Globus pallidus (tissue), 1 donor: ENCODE results near the gene RPTOR.
"Not testable (repeated sequence)": the region's sequence is repeated elsewhere in the genome, so short reads cannot be mapped to it uniquely, and the experiment has no call there.

Experiments used
- DNase-seq: peaks from one replicate; pipeline ENCODE4 v3.0.0-alpha.2; 2015; ENCODE audit warnings: low spot score

The RPTOR gene

DNA sequence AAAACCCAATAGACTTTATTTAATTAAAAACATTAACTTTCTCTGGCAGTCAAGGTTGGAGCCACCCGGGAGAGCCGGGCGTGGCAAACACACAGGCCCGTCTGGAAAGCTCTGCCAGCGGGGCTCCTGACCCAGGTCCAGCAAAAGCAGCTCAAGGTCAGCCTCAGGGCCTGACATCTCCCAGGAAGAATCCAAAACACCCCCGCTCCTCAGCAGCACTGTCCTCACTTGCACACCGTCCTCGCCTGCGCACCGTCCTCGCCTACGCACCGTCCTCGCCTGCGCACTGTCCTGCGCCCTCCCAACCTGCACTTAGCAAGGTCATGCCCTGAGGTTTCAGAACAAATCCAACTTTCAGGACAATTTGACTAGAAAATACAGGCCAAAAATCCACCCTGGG is 31.4 kb upstream of the RPTOR start:
- DNase-seq, result no peak

DNA sequence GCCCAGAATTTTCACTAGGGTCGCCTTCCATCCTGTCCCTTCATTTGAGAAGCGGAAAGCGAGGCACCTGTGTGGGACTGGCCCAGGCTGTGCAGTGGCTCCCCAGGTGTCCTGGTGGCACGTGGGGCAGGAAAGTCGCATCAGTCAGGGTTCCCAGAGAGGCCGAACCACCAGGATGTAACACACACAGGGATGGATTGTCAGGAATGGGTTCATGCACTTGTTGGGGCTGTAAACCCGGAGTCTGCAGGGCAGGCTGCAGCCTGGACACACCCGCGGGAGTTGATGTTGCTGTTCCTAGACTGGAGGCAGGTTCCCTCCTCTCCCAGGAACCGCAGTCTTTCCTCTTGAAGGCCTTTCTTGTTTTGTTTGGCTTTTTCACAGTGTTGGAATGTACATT is 30.7 kb upstream of the RPTOR start:
- DNase-seq, result no peak

DNA sequence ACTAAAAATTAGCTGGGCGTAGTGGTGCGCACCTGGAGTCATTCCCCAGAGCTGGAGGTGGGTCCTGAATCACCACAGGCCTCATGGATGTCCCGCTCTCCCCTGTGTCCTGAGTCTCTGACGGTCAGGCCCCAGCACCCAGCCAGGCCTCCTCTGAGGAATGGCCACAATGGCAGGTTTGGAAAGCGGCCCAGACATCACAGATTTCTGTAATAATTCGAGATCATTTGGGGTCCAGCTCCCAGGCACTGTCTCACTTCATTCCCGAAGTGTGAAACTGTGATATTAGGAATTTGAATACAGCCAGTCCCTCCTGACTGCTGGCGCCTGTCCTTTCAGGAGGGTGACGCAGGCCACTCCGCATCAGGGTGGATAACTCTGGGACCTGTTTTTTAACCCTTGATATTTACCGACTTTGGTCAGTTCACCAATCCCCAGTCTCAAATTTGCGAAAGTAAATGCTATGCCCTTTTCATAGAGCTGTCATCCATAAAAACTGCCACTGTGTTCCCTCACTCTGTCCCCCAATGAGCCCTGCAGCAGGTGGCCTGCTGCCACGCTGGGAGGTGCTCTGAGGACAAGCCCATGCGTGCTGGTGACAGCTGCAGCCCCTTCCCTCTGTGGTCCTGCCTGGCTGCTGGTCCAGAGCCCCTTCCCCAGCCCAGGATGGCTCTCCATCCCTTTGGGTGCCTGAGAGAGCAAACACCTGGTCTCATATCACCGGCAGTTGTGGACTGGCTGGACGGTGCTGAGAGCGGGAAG is 28.3 kb upstream of the RPTOR start:
- no peak for DNase-seq

GRCh38 chr17:80517641-80518040 is 27.0 kb upstream of the RPTOR start:
- no peak for DNase-seq

DNA sequence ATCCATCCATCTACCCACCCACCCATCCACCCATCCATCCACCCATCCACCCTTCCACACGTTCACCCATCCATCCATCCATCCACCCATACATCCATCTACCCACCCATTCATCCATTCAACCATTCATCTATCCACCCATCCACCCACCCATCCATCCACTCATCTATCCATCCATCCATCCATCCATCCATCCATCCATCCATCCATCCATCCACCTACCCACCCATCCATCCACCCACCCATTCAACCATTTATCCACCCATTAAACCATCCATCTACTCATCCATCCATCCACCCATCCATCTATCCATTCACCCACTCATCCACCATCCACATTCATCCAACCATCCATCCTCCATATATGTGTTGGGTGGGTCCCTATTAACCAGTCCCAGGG is 26.2 kb upstream of the RPTOR start:
- no peak for DNase-seq

DNA sequence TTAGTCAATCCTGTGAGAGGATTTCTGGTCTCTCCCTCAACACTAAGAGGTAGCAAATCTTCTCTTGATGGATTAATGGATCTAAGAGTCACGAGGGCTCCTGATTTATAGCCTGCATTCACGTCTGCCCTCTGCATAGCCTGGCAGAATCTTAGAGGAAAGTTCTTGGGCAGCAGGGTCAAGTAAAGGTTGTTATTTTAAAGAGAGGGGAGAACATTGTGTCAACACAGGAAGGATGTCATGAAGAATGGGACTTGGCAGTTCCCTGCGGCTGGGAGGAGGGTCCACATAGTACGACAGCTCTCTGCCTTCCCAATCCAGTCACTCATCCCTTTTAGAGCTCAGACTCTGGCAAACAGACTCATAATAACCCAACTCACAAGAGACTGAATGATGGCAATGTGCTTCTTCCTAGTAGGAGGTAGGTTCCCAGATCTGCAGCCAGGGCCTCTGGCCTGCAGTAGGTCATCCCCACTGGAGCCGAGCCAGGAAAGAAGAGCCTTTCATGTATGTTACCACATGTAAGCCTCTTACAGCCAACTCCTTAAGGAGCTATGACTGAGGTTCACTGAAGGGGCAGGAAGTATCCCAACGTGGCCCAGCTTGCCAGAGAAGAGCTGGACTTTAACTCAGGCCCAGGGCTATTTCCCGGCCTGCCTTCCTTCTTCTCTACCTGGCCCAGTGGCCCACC is 25.4 kb upstream of the RPTOR start:
- no peak for DNase-seq

GRCh38 chr17:80520810-80521455 is 23.7 kb upstream of the RPTOR start:
- DNase-seq, result no peak

DNA sequence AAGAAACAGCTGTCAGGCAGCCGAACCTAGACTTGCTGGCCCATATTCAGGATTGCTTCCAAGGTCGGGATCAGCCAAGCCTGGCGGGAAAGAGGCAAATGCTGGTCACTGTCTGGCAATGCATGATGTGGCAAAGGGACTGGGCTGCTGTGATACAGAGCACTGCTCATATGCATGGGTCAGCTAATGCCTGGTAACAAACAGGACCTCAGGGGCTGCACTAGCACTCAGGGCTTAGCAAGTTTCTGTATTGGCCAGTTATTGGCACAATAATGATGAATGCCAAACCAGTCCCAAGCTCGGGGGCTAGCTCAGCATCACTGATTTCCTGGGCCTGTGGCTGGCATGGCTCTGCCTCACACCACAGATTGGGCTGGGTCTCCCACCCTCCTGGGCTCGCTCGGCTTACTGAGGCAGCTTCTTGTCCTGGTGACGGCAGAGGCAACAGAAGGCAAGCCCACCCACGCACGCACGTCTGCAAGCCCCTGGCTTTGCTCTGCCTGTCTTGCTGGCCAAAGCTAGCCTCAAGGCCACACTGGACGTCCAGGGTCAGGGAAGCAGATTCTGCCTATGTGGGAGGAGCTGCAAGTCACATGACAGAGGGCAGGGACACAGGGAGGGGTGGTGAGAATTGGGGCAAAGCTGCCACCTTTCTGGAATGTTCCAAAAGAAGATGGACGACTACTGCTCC is 21.4 kb upstream of the RPTOR start:
- DNase-seq, result no peak

DNA sequence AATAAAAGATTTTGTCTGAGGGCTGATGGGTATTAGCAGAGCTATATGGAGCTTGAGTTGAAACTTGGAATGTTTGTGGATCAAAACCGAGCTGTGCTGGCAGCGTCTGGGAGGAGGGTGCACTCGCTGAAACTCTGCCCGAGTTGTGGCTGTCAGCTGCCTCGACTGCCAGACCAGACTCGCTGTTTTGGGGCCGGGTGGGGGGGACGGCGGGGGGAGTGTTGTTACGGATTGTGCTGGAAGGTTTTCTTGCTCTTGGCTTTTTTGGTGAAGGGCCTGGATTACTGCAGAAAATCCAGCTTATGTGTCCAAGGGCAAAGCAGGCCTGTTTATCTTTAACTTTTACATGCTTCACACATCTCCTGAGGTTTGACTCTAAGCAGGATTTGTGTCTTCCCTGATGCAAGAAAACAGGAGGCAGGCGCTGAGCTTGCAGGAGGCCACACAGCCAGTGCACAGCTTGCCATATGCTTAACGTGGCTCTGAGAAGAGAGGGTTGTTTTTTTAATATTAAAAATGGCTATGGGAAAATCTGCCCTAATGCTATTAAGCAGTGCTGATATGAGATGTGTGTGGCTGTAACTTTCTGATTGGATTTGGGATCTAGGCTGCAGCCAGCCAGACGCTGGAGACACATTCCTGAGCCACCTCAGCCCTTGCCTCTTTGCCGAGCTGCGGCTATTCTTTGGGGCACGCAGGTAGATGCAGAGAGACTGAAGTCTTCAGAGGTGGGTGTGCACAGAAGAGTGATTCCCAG is 20.5 kb upstream of the RPTOR start:
- no peak for DNase-seq

GRCh38 chr17:80526116-80526910 is 18.3 kb upstream of the RPTOR start:
- DNase-seq, result no peak

GRCh38 chr17:80527016-80527645 is 17.5 kb upstream of the RPTOR start:
- no peak for DNase-seq

GRCh38 chr17:80528536-80528935 is 16.1 kb upstream of the RPTOR start:
- no peak for DNase-seq

DNA sequence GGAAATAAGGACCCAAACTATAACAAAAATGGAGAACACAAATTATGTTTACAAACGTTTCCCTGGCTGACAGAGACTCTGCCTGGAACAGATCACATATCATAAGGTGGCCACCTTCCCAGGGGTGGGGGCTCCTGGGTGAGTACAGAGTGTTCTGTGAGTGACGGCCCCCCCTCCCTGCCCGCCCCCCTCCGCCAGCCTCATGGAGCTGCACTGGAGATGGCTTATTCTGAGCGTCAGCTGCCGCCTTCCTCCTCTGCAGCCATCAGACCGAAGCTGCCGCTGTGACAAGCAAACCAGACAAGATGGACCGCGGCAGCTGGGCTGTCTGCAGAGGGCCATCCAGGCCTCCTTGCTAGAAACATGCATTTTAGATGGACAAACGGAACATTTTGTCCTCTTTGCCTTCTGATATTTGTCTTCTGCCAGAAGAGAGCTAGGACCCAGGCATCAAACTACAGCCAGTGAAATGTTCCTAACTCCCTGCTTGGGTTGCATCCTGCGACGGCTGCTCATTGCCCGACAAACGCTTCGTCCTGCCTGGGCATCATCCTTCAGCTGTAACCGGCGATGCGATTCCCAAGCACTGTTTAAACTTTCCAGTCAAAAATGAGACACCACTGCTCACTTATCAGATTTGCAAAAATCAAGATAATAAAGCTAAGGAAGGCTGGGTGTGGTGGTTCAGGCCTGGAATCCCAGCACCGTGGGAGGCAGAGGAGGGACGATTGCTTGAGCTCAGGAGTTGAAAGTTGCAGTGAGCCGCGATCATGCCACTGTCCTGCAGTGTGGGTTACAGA is 15.3 kb upstream of the RPTOR start:
- DNase-seq, result no peak

DNA sequence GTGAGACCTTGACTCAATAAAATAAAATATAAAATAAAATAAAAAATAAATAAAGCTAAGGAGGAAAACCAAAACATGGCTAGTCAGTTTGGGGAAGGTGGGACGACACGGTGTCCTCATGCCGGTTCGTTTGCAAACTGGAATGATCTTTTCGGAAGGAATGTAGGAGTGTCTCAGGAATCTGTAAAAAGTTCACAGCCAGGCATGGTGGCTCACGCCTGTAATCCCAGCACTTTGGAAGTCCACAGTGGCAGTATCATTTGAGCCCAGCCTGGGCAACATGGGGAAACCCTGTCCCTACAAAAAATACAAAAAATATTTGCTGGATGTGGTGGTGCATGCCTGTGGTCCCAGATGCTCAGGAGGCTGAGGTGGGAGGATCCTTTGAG is 14.7 kb upstream of the RPTOR start:
- DNase-seq, result no peak

DNA sequence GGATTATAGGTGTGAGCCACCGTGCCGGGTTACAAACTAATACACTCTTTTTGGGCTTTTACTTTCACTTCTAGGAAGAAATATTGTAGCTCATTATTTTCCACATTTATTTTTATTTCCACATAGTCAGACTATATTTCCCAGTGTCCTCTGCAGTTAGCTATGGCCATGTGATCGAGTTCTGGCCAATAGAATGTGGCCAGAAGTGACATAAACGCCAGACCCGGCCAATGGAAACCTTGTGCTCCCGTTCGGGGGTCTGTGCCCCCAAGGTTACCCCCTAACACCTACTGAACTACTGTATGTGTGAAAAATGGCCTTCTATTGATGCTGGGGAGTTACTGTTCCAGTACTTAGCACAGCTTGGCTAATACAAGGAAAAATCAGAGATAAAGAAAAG is 13.2 kb upstream of the RPTOR start:
- no peak for DNase-seq

DNA sequence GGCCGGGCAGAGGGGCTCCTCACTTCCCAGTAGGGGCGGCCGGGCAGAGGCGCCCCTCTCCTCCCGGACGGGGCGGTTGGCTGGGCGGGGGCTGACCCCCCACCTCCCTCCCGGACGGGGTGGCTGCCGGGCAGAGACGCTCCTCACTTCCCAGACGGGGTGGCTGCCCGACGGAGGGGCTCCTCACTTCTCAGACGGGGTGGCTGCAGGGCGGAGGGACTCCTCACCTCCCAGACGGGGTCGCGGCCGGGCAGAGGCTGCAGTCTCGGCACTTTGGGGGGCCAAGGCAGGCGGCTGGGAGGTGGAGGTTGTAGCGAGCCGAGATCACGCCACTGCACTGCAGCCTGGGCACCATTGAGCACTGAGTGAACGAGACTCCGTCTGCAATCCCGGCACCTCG is 7.3 kb upstream of the RPTOR start:
- DNase-seq, result not testable (repeated sequence)

GRCh38 chr17:80538484-80538883 is 6.2 kb upstream of the RPTOR start:
- no peak for DNase-seq

- no peak for DNase-seq
Observed at GRCh38 chr17:80539022-80539641, 5.5 kb upstream of the RPTOR start.

GRCh38 chr17:80545499-80545826 is 825 bp downstream of the RPTOR start:
- DNase-seq, result no peak

- no peak for DNase-seq
Observed at GRCh38 chr17:80546267-80546666, 1.6 kb downstream of the RPTOR start.
